MV-4-11 (cell line): Measurements from ENCODE around the gene KPNB1.
A peak's percentile ranks its signal among the peaks of the same experiment; 100 is the strongest.

Experiments
- DNase-seq: peaks from one replicate; lab custom pipeline; 2025; lab: John Stamatoyannopoulos, UW

Gene KPNB1

DNA sequence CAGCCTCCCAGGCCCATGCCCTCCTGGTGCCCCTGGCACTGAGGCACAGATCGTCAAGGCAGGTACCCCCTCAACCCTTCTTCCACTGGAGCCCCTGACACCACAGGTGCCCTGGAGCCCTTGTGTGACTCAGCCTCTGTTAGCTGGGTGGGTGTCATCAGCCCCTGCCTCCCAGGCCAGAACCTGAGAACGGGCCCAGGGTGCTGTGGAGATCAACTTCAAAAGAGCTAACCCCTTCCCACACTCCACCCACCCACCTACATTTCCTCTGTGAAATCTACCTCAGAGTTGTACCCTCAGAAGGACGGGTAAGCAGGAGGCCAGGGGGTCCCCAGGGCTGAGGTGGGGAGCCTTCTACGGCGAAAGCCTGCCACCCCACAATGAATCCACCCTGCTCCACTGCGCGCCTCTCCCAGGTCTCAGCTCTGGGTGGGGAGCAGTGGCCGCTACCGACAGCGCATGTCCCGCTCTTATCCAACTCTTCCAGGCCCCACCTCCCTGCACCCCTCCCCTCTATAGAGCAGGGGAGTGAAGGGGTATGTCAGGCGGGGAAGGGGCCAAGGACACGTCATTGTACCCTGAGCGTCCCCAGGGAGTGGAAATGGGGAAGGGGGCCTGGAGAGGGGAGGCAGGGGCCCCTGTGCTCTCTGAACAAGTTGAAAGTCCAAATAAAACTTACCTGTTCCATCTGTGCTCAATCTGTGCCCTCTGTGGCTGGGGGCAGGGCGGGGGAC is 61.8 kb downstream of the KPNB1 start:
- DNase-seq, result no peak

DNA sequence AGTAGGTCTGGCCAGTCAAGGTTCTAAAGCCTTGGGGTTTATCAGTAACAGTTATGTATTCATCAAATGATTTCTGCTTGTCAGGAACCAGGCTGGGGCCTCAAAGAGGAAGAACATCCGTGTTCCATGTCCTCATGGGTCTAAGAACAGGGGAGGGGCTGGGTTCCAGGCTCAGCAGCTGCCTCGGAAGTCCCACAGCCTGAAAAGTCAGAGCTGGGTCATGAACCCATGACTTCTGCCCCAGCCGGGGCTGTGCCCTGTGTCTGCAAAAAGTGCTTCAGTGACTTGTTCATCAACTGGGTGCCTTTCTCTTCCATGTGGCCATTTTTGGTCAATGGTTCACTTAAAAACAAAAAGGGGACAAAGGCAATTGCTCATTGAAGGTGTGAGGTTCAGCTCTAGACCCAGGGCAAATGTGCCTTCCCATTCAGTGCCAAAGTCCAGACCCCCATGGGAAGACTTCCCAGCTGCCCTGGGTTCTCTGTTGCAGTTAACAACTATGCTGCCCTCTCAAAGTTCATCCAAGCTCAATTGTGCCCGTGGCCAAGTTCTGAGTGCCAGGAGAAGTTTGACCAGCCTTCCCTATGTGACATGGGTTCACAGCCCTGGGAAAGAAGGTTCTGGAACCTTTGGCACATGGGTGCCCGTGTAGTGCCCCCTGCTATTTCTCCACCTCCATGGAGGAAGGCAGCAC is 62.8 kb downstream of the KPNB1 start:
- peak; percentile 79 for DNase-seq

DNA sequence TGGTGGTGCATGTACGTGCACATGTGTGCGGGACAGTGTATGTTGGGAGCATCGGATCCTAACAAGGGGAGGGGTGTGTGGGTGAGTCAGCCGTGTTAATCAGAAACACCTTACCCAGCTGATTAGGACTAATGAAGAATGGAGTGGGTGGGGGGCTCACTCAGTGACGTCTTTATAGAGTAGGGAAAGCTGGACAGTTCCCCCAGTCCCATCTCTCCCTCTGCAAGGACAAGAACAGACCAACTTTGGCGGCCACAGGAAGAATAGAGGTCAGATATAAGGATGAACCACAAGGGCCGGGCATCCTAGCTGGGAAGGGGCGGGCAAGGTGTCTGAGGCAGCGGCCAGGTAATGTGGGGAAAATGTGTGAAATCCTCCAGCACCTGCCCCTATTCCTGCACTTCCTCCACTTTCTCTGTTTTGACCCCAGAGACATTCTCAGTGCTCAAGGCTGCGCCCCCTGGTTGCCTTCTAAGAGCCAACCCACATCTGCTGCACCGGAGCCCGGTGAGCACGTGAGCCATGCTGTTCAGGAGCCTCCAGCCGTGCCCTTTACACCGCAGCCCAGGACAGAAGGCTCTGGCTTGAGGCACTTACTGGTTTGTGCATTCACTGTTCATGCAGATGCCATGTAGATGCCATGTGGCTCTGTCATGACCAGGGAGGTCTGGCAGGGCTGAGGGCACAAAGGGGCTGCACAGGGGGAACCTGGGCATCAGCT is 64.4 kb downstream of the KPNB1 start:
- DNase-seq, result no peak

DNA sequence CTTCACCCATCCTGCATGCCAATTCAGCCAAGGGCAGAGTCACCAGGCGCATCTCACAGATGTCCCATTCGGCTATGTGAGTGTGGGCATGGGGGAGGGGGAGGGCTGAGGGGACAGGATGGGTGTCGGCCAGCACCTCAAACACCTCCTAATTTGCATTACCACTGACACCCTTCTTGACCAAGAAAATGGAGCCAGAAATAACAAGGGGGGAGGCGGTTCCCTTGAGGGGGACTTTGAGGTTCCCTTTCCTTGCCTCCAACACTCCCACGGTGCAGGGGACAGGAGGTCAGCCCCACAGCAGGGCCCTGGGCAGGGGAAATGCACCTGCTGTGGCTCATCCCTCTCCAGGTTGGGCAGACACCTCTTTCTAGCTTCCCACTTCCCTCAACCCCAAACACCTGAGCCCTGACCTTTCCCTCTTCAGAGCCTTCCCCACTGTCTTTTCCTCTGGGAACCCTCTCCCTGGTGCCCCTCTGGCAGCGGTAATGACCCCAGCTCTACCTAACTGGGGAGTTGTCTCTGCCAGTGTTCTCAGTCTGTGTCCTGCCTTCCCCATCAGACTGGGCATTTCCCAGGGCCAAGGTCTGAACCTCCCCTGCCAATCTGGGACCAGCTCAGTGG is 65.2 kb downstream of the KPNB1 start:
- no peak for DNase-seq

DNA sequence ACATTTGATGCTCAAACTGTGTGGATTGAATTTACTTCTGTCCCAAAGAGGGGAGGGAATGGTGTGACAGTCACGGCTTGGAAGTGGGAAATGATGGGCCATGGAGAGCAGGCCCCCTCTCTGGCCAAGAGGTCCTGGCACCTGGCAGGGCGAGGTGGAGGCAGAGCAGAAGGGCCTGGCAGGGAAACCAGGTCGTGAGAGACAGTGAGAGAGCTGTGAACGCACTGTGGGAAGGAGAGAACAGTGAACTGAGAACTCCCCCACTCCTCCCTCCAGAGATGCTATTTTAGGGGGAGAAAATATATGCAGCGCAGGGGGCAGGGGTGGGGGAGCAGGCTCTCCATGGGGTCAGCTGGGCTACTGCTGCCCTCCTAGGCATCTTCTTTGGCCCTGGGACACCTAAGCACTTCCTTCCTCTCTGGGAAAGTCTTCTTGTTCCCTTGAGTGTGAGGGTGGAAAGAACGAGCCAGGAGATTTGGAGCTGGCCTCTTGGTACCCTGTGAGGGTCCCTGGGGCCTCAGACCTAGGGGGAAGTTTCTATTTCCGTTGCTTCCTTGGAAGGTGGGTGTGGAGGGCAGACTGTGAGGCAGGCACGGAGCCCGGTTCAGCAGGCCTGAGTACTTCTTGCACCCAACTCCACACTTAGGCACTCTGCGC is 66.1 kb downstream of the KPNB1 start:
- no peak for DNase-seq

DNA sequence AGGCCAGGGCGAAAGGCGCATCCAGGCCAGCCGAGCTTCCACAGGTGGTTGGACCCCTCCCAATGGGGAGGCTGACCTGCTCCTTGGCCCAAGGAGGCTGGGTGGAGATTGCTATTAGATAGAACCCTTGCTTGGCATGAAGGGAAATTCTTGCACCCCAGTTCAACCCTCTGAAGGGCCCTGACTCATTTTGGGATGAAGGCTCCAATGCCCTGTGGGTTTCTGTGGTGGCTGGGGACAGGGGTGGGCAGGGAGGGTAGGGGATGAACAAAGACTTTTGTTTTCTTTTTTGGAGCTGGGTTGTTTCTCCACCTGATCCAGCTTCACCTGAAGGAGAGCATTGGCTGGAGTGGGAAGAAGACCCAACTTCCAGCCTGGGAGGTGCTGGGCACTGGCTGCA is 66.7 kb downstream of the KPNB1 start:
- no peak for DNase-seq

DNA sequence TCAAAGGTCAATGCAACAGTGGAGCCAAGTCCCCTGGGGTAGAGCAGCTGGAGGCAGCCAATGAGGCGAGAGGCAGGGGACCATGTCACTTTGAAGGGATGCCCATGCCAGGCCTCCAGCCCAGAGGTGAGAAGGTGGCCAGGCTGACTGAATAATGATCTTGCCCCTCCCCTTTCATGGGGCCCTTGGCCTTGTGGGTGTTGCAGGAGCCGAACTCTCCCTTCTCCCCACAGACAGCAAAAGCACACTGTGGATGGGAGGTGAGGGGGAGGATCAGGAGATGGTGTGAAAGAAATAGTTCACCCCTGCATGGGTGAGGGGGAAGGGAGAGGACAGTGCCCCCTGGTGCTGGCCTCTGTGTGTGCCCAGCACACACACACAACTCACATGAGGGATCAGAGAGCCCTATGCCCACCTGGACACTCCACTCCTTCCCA is 67.6 kb downstream of the KPNB1 start:
- peak; percentile 16 for DNase-seq

DNA sequence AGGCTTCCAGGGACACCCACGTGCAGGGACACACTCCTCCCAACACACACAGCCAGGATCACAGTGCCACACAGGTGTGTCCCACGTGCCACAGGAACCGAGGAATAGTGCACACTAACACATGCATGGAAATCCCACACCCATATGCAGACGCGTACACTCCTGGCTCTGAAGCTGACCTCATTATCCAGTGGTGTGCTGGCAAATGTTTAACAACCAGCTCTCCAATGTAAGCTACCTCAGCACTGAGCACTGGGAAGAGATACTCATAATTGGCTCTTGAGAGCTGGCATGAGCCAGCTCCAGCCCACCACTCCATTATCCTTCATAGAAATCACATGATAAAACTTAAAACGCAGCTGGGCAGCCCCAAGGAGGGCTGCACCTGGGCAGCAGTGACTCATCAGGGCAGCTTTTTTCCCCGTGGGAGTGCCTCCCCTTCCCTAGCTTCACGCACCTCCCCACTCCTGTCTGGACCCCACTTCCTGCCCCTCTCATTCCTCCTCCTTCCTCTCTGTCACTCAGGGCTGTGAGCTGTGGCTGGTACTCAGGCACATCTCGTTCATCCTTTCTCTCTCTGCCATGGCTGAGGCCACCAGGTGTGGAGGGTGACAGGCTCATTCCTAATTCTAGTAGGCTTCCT is 68.4 kb downstream of the KPNB1 start:
- DNase-seq, result no peak

DNA sequence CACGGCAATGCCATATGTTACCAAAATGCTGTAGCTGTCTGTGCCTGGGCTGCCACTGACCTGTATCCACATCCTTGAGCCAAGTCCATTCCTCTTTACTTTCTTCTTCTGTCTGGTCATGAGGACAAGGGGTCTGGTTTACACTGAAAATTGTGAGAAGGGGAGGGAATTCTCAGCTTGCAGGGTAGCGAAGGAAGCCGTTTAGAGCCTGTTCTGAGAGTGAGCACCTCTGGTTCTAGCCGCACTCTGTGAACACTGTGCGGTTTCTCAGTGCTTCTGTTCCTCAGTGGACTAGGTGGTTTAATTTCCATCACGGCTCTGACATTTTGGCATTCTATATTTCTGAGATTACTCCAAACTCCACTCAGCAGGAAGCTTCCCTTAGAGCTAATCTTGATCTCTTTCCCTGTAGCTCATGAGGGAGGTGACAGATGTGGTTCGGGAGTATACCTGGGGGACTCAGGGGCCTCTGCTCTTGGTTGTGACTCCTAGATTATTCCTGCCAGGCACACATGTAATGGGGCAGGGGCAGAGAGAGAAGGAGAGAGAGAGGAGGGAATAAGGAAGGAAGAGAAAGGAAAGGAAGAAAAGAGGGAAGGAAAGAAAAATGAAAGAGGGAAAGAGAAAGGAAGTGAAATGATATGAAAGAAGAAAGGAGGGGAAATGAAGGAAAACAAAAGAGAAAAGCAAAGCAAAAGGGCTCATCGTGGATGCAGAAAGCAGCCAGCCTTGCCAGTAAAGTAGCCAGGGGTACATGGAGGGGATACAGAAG is 69.1 kb downstream of the KPNB1 start:
- no peak for DNase-seq

DNA sequence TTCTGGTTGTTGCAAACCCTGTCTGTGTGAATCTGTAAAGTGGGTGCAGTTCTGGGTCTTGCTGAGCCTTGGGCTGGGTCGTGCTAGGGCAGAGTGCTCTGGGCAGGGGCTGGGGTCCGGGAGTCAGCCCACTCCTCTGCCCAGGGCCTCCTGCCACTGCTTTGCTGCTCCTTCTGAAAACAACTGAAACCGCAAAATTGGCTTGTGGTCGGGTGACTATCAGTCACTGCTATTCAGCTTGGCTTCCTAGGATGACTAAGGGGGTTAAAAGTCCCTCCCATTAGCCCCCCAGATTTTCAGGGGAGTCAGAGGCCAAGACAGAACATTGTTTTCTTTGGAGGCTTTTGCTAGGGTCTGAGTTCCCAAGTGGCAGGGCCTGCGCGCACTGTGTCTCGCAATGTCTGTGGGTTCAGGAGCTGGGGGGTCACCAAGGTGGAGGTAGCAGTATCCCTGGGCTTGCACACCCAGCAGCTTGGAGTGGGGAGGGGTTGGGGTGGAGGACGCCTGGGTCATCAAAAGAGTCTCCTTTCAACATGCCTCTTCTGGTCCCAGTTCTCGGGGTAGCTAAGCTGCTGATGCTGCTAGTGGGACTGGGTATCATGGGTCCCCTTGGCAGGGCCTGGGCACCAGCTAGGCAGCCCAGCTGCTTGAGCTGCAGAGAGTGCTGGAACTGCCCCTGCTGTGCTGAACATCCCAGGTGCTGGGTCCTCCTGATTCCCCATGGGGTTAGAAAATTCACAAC is 69.9 kb downstream of the KPNB1 start:
- DNase-seq, result peak; percentile 69

DNA sequence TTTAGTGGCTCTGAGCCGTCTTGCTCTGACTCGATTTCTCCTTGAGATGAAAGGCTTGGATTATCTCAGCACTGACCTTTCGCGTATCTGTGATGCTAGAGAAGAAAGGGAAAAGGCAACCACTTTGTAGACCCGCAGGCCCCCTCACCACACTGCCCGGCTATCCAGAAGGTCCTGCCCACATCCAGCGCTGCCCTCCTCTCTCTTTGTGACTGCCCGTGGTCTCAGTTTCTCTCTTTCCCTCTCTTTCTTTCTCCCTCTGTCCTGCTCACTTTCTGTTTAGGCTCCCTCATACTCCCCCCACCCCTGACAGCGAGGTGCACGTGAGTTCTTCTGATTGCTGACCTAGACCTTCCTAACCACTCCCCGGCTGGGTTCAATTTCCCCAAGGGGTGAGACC is 70.5 kb downstream of the KPNB1 start:
- no peak for DNase-seq

DNA sequence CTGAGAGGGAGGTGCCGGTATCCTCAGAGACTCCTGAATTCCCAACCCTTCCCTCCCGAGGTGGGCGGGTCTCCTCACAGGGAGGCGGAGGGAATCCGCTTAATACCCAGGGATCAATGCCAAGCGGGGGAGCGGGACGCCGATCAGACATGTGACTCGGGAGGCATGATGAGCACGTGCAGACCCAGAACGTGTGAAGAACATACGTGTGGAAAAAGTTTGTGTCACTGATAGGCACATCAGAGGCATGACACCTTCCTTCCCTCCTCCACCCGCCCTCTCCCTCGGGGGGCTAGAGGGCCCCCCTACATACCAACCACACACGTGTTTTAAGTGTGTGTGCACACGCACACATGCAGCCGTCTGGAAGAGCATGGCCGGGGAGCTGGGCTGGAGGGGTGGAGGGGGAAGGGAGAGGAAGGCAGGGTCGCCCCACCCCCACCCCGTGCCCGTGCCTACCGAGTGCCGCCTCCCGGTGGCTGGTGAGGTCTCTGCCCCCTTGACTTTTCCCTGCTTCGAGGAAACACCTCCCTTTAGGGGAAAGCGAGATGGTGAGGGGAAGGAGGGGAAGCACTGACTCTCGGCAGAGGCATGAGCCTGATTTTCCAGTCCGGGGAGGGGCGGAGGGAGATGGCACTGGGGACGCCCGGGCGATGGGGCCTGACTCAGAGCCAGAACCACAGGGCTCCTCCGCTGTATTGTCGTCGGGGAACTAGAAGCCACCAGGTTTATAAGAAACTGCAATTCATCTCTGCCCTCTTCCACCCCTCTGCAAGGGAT is 71.2 kb downstream of the KPNB1 start:
- peak; percentile 69 for DNase-seq

DNA sequence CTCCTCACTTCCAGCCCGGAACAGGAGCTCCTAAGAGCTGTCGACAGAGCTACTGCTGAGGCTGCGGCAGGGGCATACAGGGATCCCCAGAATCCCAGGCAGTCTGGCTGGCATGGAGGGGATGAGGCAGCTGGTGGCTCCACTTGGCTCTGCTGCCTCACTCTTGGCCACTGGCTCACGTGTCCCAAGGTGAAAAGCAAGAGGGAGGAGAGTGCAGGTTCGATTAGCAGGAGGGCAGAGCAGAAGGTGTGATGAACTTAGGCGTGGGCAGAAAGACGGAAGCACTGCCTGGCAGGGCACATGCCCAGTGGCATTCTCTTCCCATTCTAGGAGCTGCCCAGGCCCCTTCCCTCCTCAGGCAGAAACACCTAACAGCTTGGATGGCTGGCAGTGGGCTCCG is 72.0 kb downstream of the KPNB1 start:
- DNase-seq, result no peak

DNA sequence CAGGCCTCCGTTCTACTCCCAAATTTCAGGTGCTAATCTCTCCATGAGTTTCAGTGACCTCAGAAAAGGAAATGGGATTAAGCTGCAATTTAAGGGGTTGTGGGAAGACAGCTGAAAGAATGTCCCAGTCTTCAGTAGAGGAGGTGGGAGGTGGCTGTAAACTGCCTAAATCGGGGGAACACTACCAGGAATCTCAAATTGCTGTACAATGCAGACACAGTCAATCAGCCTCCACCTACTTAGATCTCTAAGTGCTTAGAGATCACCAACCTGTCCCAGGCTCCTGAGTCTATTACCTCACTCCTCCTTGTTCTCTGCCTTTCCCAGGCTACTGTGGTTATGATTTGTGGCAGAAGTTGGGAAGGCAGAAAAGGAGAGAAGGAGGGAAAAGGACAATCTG is 75.0 kb downstream of the KPNB1 start:
- DNase-seq, result no peak

DNA sequence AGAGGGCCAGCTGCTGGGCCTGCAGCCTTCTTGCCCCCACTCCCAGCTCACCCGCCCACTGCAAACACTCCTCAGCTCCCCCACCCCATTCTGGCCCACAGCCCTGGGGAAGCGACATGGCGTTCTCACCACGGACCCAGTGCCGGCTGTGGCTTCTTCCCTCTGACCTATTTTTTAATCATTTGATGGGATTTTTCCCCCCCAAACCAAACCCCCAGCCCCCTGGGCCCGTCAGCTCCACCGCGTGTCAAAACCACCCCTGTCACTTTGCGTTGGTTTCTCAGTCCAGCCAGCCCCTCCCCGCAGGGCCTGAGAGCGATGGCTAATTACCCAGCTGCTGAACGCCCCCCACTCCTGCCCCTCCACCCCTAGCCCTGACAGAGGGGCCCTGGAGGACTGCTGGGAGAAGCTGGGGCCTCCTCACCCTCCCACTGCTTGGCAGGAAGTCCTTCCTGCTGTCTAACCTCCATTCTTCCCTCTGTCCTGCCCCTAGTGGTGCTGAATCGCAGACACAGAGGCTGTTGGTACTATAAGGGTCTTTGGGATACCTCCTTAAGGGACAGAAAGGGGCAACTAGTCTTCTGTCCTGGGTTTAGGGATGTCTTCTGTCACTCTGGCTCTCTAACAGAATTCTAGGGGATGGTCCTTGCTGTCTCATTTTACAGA is 75.9 kb downstream of the KPNB1 start:
- no peak for DNase-seq

DNA sequence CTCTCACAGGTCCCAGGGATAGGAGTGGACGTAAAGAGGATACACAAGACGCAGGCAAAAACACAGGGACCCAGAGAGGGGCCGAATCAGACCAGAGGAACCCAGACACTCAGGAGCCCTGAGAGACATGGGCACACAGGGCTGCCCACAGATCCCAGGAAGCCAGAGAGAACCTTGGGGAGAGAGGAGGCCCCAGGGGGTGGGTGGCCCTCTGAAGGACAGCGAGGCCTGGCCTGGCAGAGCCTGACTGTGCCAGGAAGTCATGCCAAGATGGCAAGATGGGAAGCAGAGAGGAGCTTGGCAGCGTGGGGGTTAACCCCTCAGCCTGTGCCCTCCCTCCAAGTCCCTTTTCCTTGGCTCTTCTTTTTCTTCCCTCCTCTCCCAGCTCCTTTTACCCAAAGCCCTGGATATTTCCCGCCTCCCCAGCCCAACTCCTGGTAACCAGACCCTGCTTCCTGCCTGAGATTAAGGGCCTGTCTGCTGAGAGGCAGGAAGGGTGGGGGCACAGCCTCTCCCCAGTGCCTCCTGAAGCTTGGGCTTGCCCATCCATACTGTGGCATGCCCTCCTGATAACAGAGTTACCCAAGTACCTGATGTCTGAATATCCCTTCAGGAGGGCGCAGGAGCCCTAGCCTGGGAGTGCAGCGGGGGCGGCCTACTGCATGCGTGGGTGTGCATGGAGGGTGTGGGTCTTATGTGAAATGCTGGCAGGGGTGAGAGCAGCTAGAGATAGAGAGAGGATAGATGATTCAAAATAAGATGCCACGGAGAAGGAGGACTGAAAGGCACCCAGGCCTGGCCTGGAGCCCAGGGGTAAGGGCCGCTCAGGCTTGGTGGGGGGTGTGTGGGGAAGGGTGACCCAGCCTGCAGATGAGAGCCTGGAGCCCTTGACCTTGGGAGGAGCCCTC is 77.3 kb downstream of the KPNB1 start:
- no peak for DNase-seq

DNA sequence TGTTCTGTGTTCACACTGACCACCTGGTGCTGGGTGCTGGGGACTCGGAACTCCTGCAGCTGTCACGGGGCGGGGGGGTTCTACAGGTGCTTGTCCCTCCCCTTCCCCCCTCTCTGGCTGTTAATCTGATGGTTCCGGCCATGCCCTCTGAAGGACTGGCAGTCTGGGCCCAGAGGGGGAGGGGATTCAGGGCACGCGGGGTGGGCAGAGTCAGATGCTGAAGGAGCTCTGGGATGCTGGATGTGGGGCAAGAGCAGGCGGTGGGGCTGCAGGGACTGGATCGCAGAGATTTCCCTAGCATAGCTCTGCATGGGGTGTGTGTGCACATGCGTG is 78.0 kb downstream of the KPNB1 start:
- DNase-seq, result no peak
